ENCODE results near the gene GNB3. TPM values are rescaled to one million over a fixed set of nuclear protein-coding genes. Genes with fewer than 3 reads are reported as not detected.
"Not testable (repeated sequence)": the region's sequence is repeated elsewhere in the genome, so short reads cannot be mapped to it uniquely, and the experiment has no call there.

The GNB3 gene
- total and polyA plus RNA-seq, 2 donors (not counting 3 experiments of a cell fraction or from before 2014, with no cell fraction given) = 9.4 to 12.0 TPM

DNA sequence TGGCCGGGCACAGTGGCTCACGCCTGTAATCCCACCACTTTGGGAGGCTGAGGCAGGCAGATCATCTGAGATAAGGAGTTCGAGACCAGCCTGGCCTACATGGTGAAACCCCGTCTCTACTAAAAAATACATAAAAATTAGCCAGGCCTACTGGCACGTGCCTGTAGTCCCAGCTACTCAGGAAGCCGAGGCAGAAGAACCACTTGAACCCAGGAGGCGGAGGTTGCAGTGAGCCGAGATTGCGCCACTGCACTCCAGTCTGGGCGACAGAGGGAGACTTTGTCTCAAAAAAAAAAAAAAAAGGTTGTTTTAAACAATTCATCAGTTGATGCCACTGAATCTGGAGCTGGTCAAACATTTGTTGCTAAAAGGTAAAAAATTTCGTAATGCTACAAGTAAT, 39.1 kb downstream of the GNB3 start:
- dilution Hi-C loops (cut with MboI; ENCODE audit: extremely low pct_ligation_motif_present, low sequenced_read_pairs); H3K4me3 ChIP-seq (replicated peaks in 1 of 3; ENCODE audit: insufficient read depth in 1 of 3, low read depth in 1 of 3, low read length in 3 of 3); H3K4me2 ChIP-seq (ENCODE audit: insufficient read depth, low read length); H4K20me1 ChIP-seq (replicated peaks; ENCODE audit: control insufficient read depth, extremely low read depth, insufficient read depth, low read length); H3K9ac ChIP-seq (replicated peaks; ENCODE audit: extremely low read depth, insufficient read depth, low read length); H3K4me1 ChIP-seq (ENCODE audit: control insufficient read depth, extremely low read depth, insufficient read depth, low read length); BruUV-seq (replicated peaks); H3K27ac ChIP-seq (ENCODE audit: insufficient read depth, low read depth, low read length); POLR2A ChIA-PET; FAIRE-seq; intact Hi-C loops (cut with micrococcal nuclease); H3K9me3 ChIP-seq (replicated peaks; ENCODE audit: control insufficient read depth, insufficient read depth, low read length); H3K79me2 ChIP-seq (ENCODE audit: control insufficient read depth, insufficient read depth, low read length); DNase-seq (ENCODE audit: low read depth, low spot score); H2AFZ ChIP-seq (ENCODE audit: low read depth, low read length); H3K27me3 ChIP-seq (ENCODE audit: control insufficient read depth in 2 of 2, insufficient read depth in 2 of 2, low read length in 2 of 2); H3K9me1 ChIP-seq (replicated peaks; ENCODE audit: control insufficient read depth, extremely low read depth, insufficient read depth, low read length): not testable (repeated sequence)
- peaks cover 3 to 13% of the 10 kb centered on the region in 2 experiments for H3K36me3 ChIP-seq (ENCODE audit: control insufficient read depth in 2 of 2, extremely low read depth in 1 of 2, insufficient read depth in 2 of 2, low read length in 2 of 2)
- CTCF ChIA-PET = interaction anchor here (1.0 kb wide), 1 partner anchor 8 kb away, joined by 3 read pairs; no protein-coding TSS in a partner anchor

DNA sequence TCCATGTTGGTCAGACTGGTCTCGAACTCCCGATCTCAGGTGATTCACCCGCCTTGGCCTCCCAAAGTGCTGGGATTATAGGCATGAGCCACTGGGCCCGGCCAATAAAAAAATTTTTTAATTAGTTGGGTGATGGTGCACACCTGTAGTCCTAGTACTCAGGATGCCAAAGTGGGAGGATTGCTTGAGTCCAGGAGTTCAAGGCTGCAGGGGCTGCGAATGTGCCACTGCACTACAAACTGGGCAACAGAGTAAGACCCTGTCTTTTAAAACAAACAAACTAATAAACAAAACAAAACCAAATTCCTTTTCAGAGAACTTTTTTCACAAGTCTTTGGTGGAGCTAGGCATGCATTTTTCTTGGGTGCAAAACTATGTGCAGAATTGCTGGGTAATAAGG, 42.5 kb downstream of the GNB3 start:
- POLR2A ChIA-PET = no interaction called here
- dilution Hi-C loops (cut with MboI; ENCODE audit: extremely low pct_ligation_motif_present, low sequenced_read_pairs) = no loop called here
- intact Hi-C loops (cut with micrococcal nuclease) = no loop called here

More for the DNA sequence above, 42.5 kb downstream of the GNB3 start:
- no peak overlapping the region for H3K4me3 ChIP-seq (replicated peaks in 1 of 3; ENCODE audit: insufficient read depth in 1 of 3, low read depth in 1 of 3, low read length in 3 of 3)
- no TSS peak for BruUV-seq (replicated peaks)
- no peak overlapping the region for H3K9ac ChIP-seq (replicated peaks; ENCODE audit: extremely low read depth, insufficient read depth, low read length)
- TF ChIP-seq MYC (IDR thresholded peaks at IDR 0.05; ENCODE audit: low read depth, low read length) (no peak), EZH2 (IDR thresholded peaks at IDR 0.05; ENCODE audit: borderline replicate concordance, low read depth, low read length, severe bottlenecking) (no peak), JUN (IDR thresholded peaks at IDR 0.05; ENCODE audit: borderline replicate concordance, insufficient read depth, insufficient read length, low read depth) (no peak), GATA2 (IDR thresholded peaks at IDR 0.05; ENCODE audit: insufficient read depth, insufficient read length, low read depth, low read length) (no peak)
- TF ChIP-seq, protein P1, sequence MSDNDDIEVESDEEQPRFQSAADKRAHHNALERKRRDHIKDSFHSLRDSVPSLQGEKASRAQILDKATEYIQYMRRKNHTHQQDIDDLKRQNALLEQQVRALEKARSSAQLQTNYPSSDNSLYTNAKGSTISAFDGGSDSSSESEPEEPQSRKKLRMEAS (IDR thresholded peaks at IDR 0.05; ENCODE audit: insufficient read depth, insufficient read length) = no peak
- DNase-seq (ENCODE audit: low read depth, low spot score) = no peak
- no peak overlapping the region for H2AFZ ChIP-seq (ENCODE audit: low read depth, low read length)
- no peaks in the 10 kb centered on the region for H3K9me3 ChIP-seq (replicated peaks; ENCODE audit: control insufficient read depth, insufficient read depth, low read length)
- CTCF ChIA-PET = interaction anchor here (1.4 to 1.9 kb wide), 3 partner anchors 8 to 16 kb away, joined by 3 to 12 read pairs (median 7); partner anchors contain the start of gene TPI1
- H3K4me1 ChIP-seq (ENCODE audit: control insufficient read depth, extremely low read depth, insufficient read depth, low read length) = no peaks in the 10 kb centered on the region
- peaks cover 3 to 11% of the 10 kb centered on the region in 2 experiments for H3K36me3 ChIP-seq (ENCODE audit: control insufficient read depth in 2 of 2, extremely low read depth in 1 of 2, insufficient read depth in 2 of 2, low read length in 2 of 2)
- H3K9me1 ChIP-seq (replicated peaks; ENCODE audit: control insufficient read depth, extremely low read depth, insufficient read depth, low read length) = no peaks in the 10 kb centered on the region
- H3K79me2 ChIP-seq (ENCODE audit: control insufficient read depth, insufficient read depth, low read length) = no peaks in the 10 kb centered on the region
- FAIRE-seq = no peak
- H3K27me3 ChIP-seq (ENCODE audit: control insufficient read depth in 2 of 2, insufficient read depth in 2 of 2, low read length in 2 of 2) = no peaks in the 10 kb centered on the region
- H4K20me1 ChIP-seq (replicated peaks; ENCODE audit: control insufficient read depth, extremely low read depth, insufficient read depth, low read length) = no peaks in the 10 kb centered on the region
- no peak overlapping the region for H3K4me2 ChIP-seq (ENCODE audit: insufficient read depth, low read length)
- H3K27ac ChIP-seq (ENCODE audit: insufficient read depth, low read depth, low read length) = no peak overlapping the region

Measured in endothelial cell of umbilical vein (primary cell).